ENCODE results near the gene TPCN2.
"Not testable (repeated sequence)": the region's sequence is repeated elsewhere in the genome, so short reads cannot be mapped to it uniquely, and the experiment has no call there.

TPCN2 gene

DNA sequence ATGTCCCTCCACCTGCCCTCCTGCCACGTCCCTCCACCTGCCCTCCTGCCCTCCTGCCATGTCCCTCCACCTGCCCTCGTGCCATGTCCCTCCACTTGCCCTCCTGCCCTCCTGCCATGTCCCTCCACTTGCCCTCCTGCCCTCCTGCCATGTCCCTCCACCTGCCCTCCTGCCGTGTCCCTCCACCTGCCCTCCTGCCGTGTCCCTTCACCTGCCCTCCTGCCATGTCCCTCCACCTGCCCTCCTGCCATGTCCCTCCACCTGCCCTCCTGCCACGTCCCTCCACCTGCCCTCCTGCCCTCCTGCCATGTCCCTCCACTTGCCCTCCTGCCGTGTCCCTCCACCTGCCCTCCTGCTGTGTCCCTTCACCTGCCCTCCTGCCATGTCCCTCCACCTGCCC, 28.2 kb downstream of the TPCN2 start:
- CTCF ChIA-PET; H3K4me3 ChIP-seq (ENCODE audit: control insufficient read depth in 1 of 7, extremely low read depth in 1 of 7, insufficient read depth in 4 of 7, low read depth in 2 of 7, low read length in 6 of 7); POLR2A ChIA-PET; H3K27me3 ChIP-seq (replicated peaks in 2 of 5; ENCODE audit: control insufficient read depth in 4 of 5, insufficient read depth in 5 of 5, low read length in 4 of 5); H3K9me3 ChIP-seq (ENCODE audit: control extremely low read depth in 1 of 5, control insufficient read depth in 4 of 5, insufficient read depth in 2 of 5, low read depth in 1 of 5, low read length in 4 of 5); H3K27ac ChIP-seq (ENCODE audit: insufficient read depth in 1 of 2, low read depth in 1 of 2, low read length in 2 of 2, poor library complexity in 1 of 2, severe bottlenecking in 2 of 2); DNase-seq: not testable (repeated sequence)
- Histone ChIP-seq H3K36me3 (ENCODE audit: control insufficient read depth in 4 of 4, insufficient read depth in 4 of 4, low read length in 3 of 4) (peaks cover 9 to 57% (median 29%) of the 10 kb centered on the region in 4 experiments), H3K4me1 (ENCODE audit: control extremely low read depth in 1 of 4, control insufficient read depth in 4 of 4, insufficient read depth in 4 of 4, low read length in 3 of 4) (peaks cover 0 to 21% (median 16%) of the 10 kb centered on the region in 4 experiments)
- 86% methylated on average over 3 of the region's 6 CpGs for WGBS (ENCODE audit: insufficient coverage)

DNA sequence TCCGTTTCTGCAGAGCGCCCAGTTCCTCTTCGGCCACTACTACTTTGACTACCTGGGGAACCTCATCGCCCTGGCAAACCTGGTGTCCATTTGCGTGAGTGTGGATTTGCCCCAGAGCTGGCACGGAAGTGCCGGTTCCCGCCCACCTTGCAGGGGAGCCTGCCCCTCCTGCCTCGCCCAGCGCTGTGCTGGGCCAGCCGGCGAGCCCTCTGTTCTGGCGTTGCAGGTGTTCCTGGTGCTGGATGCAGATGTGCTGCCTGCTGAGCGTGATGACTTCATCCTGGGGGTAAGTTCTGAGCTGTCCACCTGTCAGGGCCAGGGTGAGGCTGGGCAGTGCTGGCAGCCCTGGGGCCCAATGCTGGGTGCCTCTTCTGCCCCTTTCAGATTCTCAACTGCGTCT, 29.8 kb downstream of the TPCN2 start:
- 97% methylated on average over 15 of the region's 15 CpGs for WGBS (ENCODE audit: insufficient coverage)
- Histone ChIP-seq H3K4me3 (ENCODE audit: control insufficient read depth in 1 of 7, extremely low read depth in 1 of 7, insufficient read depth in 4 of 7, low read depth in 2 of 7, low read length in 6 of 7) (no peak overlapping the region), H3K4me1 (ENCODE audit: control extremely low read depth in 1 of 4, control insufficient read depth in 4 of 4, insufficient read depth in 4 of 4, low read length in 3 of 4) (peaks cover 0 to 21% (median 16%) of the 10 kb centered on the region in 4 experiments), H3K9me3 (ENCODE audit: control extremely low read depth in 1 of 5, control insufficient read depth in 4 of 5, insufficient read depth in 2 of 5, low read depth in 1 of 5, low read length in 4 of 5) (no peaks in the 10 kb centered on the region), H3K27ac (ENCODE audit: insufficient read depth in 1 of 2, low read depth in 1 of 2, low read length in 2 of 2, poor library complexity in 1 of 2, severe bottlenecking in 2 of 2) (no peak overlapping the region), H3K36me3 (ENCODE audit: control insufficient read depth in 4 of 4, insufficient read depth in 4 of 4, low read length in 3 of 4) (peaks cover 13 to 55% (median 31%) of the 10 kb centered on the region in 4 experiments), H3K27me3 (replicated peaks in 2 of 5; ENCODE audit: control insufficient read depth in 4 of 5, insufficient read depth in 5 of 5, low read length in 4 of 5) (no peaks in the 10 kb centered on the region)
- CTCF ChIA-PET = interaction anchor here (1.1 kb wide), 1 partner anchor 34 kb away, joined by 3 read pairs; no protein-coding TSS in a partner anchor
- POLR2A ChIA-PET = no interaction called here
- no peak for DNase-seq

DNA sequence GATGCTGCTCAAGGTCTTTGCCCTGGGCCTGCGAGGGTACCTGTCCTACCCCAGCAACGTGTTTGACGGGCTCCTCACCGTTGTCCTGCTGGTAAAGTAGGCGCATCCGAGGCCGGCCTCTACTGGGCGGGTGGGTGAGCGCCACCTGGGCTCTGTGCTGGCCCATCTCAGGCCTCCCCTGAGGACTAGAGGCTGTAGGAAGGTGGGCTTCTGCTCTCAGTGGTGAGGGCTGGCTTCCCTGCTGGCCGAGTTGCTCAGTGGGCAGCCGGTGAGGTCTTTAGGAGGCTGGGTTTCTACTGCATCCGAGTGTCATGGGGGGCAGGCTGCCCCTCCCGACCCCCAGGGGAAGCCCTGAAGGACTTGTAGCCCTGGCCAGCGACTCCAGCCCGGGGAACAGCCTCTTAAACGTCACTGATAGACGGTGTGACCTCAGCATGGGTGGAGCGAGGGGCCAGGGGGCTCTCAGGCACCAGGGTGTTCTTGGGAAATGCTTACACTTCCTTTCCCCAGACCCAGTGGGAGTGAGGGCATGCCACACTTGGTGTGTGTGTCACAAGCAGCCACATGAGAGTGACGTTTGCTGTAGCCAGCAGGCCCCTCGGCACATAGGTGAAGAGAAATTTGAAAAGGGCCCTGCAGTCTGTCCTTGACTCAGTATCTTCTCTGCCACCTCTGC, 30.3 kb downstream of the TPCN2 start:
- CTCF ChIA-PET = interaction anchor here (1.1 kb wide), 1 partner anchor 35 kb away, joined by 3 read pairs; no protein-coding TSS in a partner anchor
- no peak overlapping the region for H3K4me3 ChIP-seq (ENCODE audit: control insufficient read depth in 1 of 7, extremely low read depth in 1 of 7, insufficient read depth in 4 of 7, low read depth in 2 of 7, low read length in 6 of 7)
- DNase-seq = no peak
- peak overlapping the region in 1 of 2 experiments; percentile 5 for H3K27ac ChIP-seq (ENCODE audit: insufficient read depth in 1 of 2, low read depth in 1 of 2, low read length in 2 of 2, poor library complexity in 1 of 2, severe bottlenecking in 2 of 2)
- peaks cover 0 to 21% (median 16%) of the 10 kb centered on the region in 4 experiments for H3K4me1 ChIP-seq (ENCODE audit: control extremely low read depth in 1 of 4, control insufficient read depth in 4 of 4, insufficient read depth in 4 of 4, low read length in 3 of 4)
- POLR2A ChIA-PET = interaction anchor here (0.5 kb wide), 1 partner anchor 30 kb away, joined by 3 read pairs; the partner anchor contains the start of gene TPCN2
- H3K27me3 ChIP-seq (replicated peaks in 2 of 5; ENCODE audit: control insufficient read depth in 4 of 5, insufficient read depth in 5 of 5, low read length in 4 of 5) = no peaks in the 10 kb centered on the region
- H3K9me3 ChIP-seq (ENCODE audit: control extremely low read depth in 1 of 5, control insufficient read depth in 4 of 5, insufficient read depth in 2 of 5, low read depth in 1 of 5, low read length in 4 of 5) = no peaks in the 10 kb centered on the region
- H3K36me3 ChIP-seq (ENCODE audit: control insufficient read depth in 4 of 4, insufficient read depth in 4 of 4, low read length in 3 of 4) = peaks cover 10 to 57% (median 32%) of the 10 kb centered on the region in 4 experiments
- WGBS (ENCODE audit: insufficient coverage) = 94% methylated on average over 17 of the region's 20 CpGs

DNA sequence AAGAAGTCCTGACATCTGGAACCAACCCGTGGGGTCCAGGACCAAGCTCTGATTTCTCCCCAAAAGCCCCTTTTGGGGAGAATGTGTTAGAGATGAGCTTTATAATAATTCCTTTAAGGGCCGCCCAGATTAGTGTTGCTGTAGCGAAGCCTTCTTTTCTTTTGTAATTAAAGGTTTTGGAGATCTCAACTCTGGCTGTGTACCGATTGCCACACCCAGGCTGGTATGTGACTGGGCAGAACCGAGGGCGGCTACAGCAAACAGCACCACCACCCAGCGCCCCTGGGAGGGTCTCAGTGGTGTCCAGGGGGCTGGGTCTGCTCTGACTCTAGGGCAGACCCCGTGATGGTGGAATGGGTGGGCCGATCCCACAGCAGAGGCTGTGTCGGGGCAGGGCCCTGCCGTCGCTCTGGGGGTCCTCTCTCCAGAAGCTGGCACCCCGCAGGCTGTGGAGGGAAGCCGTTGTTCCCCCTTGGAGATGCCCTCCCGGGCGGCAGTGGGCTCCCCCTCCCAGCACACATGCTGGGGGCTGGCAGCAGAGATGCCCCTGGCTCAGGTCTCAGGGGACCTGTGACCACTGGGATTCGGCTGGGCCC, 31.0 kb downstream of the TPCN2 start:
- WGBS (ENCODE audit: insufficient coverage) = 85% methylated on average over 16 of the region's 17 CpGs
- no peaks in the 10 kb centered on the region for H3K9me3 ChIP-seq (ENCODE audit: control extremely low read depth in 1 of 5, control insufficient read depth in 4 of 5, insufficient read depth in 2 of 5, low read depth in 1 of 5, low read length in 4 of 5)
- no peaks in the 10 kb centered on the region for H3K27me3 ChIP-seq (replicated peaks in 2 of 5; ENCODE audit: control insufficient read depth in 4 of 5, insufficient read depth in 5 of 5, low read length in 4 of 5)
- peaks cover 0 to 21% (median 16%) of the 10 kb centered on the region in 4 experiments for H3K4me1 ChIP-seq (ENCODE audit: control extremely low read depth in 1 of 4, control insufficient read depth in 4 of 4, insufficient read depth in 4 of 4, low read length in 3 of 4)
- DNase-seq = no peak
- ChIA-PET CTCF (interaction anchor here (1.1 to 1.4 kb wide), 3 partner anchors 9 to 35 kb away, joined by 3 to 4 read pairs (median 3); no protein-coding TSS in a partner anchor), POLR2A (interaction anchor here (0.5 kb wide), 1 partner anchor 31 kb away, joined by 3 read pairs; the partner anchor contains the start of gene TPCN2)
- no peak overlapping the region for H3K4me3 ChIP-seq (ENCODE audit: control insufficient read depth in 1 of 7, extremely low read depth in 1 of 7, insufficient read depth in 4 of 7, low read depth in 2 of 7, low read length in 6 of 7)
- peak overlapping the region in 1 of 2 experiments; percentile 5 for H3K27ac ChIP-seq (ENCODE audit: insufficient read depth in 1 of 2, low read depth in 1 of 2, low read length in 2 of 2, poor library complexity in 1 of 2, severe bottlenecking in 2 of 2)
- peaks cover 10 to 62% (median 34%) of the 10 kb centered on the region in 4 experiments for H3K36me3 ChIP-seq (ENCODE audit: control insufficient read depth in 4 of 4, insufficient read depth in 4 of 4, low read length in 3 of 4)

DNA sequence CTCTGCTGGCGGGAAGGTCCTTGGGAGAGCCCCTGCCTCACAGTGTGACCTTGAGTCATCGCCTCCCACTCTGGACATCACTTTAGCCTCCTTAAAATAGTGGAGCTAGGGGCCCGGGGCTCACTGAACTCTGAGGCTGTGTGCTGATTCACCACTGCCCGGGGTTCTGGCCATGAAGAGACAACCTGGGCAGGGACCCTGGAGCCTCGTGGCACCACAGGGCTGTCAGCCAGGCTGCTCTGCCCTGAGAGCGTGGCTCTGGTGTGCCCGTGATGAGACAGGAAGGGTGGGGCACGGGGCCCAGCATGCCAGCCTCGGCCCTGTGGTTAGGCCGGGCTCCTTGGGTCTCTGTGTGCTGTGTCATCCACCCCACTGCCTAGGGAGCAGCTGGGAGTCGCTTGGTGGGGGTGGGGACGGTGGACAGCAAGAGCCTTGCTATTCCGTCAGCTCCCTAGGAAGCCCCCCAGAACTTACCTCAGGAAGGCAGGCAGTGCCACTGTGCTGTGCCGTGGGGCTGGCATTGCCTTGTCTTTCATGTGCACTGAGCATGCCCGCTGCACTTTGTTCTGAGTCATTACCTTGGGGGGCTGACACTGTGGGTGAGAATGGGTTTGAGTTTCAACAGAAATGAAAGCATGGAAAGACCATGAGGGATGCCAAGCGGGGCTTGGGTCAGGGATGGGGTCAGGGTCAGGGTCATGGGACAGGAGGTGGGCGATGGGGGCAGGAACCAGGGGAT, 31.7 kb downstream of the TPCN2 start:
- H3K4me3 ChIP-seq (ENCODE audit: control insufficient read depth in 1 of 7, extremely low read depth in 1 of 7, insufficient read depth in 4 of 7, low read depth in 2 of 7, low read length in 6 of 7) = peak overlapping the region in 2 of 7 experiments; percentile 7 to 13
- peaks cover 0 to 20% (median 15%) of the 10 kb centered on the region in 4 experiments for H3K4me1 ChIP-seq (ENCODE audit: control extremely low read depth in 1 of 4, control insufficient read depth in 4 of 4, insufficient read depth in 4 of 4, low read length in 3 of 4)
- no peaks in the 10 kb centered on the region for H3K27me3 ChIP-seq (replicated peaks in 2 of 5; ENCODE audit: control insufficient read depth in 4 of 5, insufficient read depth in 5 of 5, low read length in 4 of 5)
- H3K36me3 ChIP-seq (ENCODE audit: control insufficient read depth in 4 of 4, insufficient read depth in 4 of 4, low read length in 3 of 4) = peaks cover 10 to 62% (median 29%) of the 10 kb centered on the region in 4 experiments
- H3K27ac ChIP-seq (ENCODE audit: insufficient read depth in 1 of 2, low read depth in 1 of 2, low read length in 2 of 2, poor library complexity in 1 of 2, severe bottlenecking in 2 of 2) = peak overlapping the region in 1 of 2 experiments; percentile 5
- DNase-seq = peak; percentile 56 to 82 (median 74)
- H3K9me3 ChIP-seq (ENCODE audit: control extremely low read depth in 1 of 5, control insufficient read depth in 4 of 5, insufficient read depth in 2 of 5, low read depth in 1 of 5, low read length in 4 of 5) = no peaks in the 10 kb centered on the region
- POLR2A ChIA-PET = no interaction called here
- CTCF ChIA-PET = interaction anchor here (1.4 kb wide), 2 partner anchors 9 to 25 kb away, joined by 3 to 4 read pairs; no protein-coding TSS in a partner anchor
- WGBS (ENCODE audit: insufficient coverage) = 30% methylated on average over 16 of the region's 17 CpGs

DNA sequence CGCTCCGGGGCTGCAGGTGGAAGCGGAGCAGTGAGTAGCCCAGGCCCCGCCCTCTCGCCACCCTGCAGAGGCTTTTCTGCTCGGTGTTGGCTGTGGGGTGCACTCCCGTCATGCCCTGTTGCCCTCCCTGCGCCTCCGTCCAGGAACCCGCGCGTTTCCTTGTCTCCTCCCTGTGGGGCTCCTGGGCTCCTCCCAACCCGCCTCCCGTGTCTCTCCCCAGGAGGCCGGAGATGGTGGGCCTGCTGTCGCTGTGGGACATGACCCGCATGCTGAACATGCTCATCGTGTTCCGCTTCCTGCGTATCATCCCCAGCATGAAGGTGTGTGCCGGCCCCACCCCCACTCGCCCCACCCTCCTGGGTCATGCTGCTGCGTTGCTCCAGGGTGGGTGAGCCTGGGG, 32.4 kb downstream of the TPCN2 start:
- H3K27ac ChIP-seq (ENCODE audit: insufficient read depth in 1 of 2, low read depth in 1 of 2, low read length in 2 of 2, poor library complexity in 1 of 2, severe bottlenecking in 2 of 2) = no peak overlapping the region
- DNase-seq = no peak
- POLR2A ChIA-PET = no interaction called here
- WGBS (ENCODE audit: insufficient coverage) = 100% methylated on average over 20 of the region's 23 CpGs
- no peak overlapping the region for H3K4me3 ChIP-seq (ENCODE audit: control insufficient read depth in 1 of 7, extremely low read depth in 1 of 7, insufficient read depth in 4 of 7, low read depth in 2 of 7, low read length in 6 of 7)
- peaks cover 0 to 20% (median 14%) of the 10 kb centered on the region in 4 experiments for H3K4me1 ChIP-seq (ENCODE audit: control extremely low read depth in 1 of 4, control insufficient read depth in 4 of 4, insufficient read depth in 4 of 4, low read length in 3 of 4)
- CTCF ChIA-PET = interaction anchor here (1.4 kb wide), 2 partner anchors 8 to 26 kb away, joined by 3 to 4 read pairs; no protein-coding TSS in a partner anchor
- H3K9me3 ChIP-seq (ENCODE audit: control extremely low read depth in 1 of 5, control insufficient read depth in 4 of 5, insufficient read depth in 2 of 5, low read depth in 1 of 5, low read length in 4 of 5) = no peaks in the 10 kb centered on the region
- peaks cover 10 to 66% (median 31%) of the 10 kb centered on the region in 4 experiments for H3K36me3 ChIP-seq (ENCODE audit: control insufficient read depth in 4 of 4, insufficient read depth in 4 of 4, low read length in 3 of 4)
- H3K27me3 ChIP-seq (replicated peaks in 2 of 5; ENCODE audit: control insufficient read depth in 4 of 5, insufficient read depth in 5 of 5, low read length in 4 of 5) = no peaks in the 10 kb centered on the region
